Non-pigmented ciliary epithelial cell (primary cell): Measurements from ENCODE around the gene ZBED1.
"Not testable (repeated sequence)": the region's sequence is repeated elsewhere in the genome, so short reads cannot be mapped to it uniquely, and the experiment has no call there.

Source experiments
- DNase-seq: peaks from one replicate; pipeline ENCODE4 v3.0.0-alpha.2; 2010; ENCODE audit warnings: low read depth

Gene ZBED1

GRCh38 chrX:2456091-2456490, 44.7 kb downstream of the ZBED1 start:
- DNase-seq = not testable (repeated sequence)

- DNase-seq = not testable (repeated sequence)
These were observed 46.2 kb downstream of the ZBED1 start for GRCh38 chrX:2454620-2455019.

- no peak for DNase-seq
These were observed 48.0 kb downstream of the ZBED1 start for GRCh38 chrX:2452799-2453198.

GRCh38 chrX:2452317-2452784, 48.4 kb downstream of the ZBED1 start:
- DNase-seq = no peak

DNA sequence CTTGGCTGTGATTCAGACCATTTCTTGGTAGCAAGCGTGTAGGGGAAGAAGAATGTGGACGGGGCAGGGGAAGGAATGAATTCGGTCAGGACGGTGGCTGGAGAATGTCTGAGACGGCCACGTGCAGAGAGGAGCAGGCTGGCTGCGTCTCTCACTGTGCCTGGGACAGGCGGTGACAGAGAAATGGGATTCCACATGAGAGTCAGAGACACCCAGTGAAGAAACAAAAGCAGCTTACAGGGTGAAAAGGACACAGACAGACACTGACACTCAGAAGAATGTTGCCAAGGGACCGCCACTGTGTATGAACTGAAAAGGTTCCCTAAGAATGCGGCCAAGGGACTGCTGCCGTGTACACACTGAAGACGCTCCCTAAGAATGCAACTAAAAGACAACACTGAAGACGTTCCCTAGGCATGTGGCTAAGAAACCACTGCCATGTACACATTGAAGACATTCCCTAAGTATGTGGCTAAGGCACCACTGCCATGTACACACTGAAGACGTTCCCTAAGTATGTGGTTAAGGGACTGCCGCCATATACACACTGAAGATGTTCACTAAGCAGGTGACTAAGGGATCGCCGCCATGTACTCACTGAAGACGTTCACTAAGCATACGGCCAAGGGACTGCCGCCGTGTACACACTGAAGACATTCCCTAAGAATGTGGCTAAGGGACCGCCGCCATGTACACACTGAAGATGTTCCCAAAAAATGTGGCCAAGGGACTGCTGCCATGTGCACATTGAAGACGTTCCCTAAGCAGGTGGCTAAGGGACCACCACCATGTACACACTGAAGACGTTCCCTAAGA, 49.1 kb downstream of the ZBED1 start:
- peak; percentile 36 for DNase-seq

DNA sequence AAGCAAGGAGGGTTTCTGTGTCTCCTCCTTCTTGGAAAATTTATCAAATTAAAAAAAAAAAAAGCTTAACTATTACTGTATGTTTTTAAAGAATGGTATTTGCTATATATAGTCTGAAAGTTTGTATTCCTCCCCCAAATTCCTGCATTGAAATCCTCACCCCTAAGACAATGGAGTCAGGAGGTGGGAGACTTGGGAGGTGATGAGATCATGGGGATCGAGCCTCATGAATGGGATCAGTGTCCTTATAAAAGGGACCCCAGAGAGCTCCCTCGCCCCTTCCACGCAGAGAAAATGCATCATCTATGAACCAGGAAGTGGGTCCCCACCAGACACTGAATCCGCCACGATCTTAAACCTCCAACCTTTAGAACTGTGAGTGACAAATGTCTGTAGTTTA, 50.1 kb downstream of the ZBED1 start:
- no peak for DNase-seq

GRCh38 chrX:2449135-2449886, 51.5 kb downstream of the ZBED1 start:
- no peak for DNase-seq

DNA sequence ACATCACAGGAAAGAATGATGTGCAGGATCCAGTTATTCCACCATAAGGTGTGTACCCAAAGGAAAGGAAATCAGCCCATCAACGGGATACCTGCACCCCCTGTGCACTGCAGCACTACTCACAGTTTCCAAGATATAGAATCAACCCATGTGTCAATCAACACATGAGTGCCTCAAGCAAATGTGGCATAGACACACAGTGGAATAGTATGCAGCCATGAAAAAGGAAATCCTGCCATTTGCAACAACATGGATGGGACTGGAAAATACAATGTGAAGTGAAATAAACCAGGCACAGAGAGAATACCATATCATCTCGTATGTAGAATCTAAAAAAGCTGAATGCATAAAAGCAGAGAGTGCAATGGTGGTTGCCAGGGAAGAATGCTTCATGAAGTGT, 53.3 kb downstream of the ZBED1 start:
- DNase-seq = no peak

- DNase-seq = no peak
These were observed 54.0 kb downstream of the ZBED1 start for GRCh38 chrX:2446815-2447214.

- DNase-seq = no peak
These were observed 54.8 kb downstream of the ZBED1 start for GRCh38 chrX:2445662-2446623.

DNA sequence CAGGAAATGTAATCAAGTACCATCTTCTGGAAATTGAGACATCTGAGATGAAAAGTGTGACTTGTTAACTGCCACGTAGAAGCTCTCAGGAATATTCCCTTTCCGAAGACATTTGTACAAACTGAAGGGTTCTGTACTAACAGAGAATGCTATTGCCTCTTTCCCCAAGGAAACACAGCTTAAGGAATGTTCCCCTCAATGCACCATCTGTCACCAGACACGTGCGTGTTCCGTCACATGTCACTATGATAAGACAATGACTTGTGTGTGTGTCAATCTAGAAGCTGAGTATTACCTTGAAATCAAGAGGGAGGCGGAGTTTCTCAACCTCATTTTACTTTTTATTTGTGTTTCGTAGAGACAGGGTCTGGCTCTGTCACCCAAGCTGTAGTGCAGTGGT, 58.1 kb downstream of the ZBED1 start:
- no peak for DNase-seq

DNA sequence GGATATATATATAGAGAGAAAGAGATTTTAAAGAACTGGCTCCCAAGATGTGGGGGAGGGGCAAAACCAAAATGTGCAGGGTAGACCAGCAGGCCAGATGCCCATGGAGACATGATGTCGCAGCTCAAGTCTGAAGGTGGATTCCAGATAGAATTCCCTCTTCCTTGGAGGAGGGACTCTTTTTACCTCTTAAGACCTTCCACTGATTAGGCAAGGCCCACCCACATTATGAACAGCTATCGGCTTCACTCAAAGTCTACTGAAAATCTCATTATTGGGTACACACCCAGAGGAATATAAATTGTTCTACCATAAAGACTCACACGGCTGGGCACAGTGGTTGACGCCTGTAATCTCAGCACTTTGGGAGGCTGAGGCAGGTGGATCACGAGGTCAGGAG, 59.3 kb downstream of the ZBED1 start:
- no peak for DNase-seq

DNA sequence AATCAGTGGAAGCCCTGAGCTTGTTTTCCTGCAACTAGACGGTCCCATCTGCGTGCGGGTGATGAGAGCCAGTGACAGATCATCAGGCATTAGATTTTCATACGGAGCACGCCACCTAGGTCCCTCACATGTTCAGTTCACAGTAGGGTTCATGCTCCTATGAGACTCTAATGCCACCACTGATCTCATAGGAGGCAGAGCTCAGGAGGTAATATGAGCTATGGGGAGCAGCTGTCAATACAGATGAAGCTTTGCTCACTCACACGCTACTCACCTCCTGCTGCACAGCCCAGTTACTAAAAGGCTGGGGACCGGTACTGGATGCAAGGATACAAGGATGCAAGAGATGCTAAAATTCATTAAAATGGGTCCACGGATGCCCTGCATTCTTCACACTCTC, 61.2 kb downstream of the ZBED1 start:
- DNase-seq = no peak
